H9 (cell line): ENCODE results near the gene DCUN1D5. TPM values are rescaled to one million over a fixed set of nuclear protein-coding genes. Genes with fewer than 3 reads are reported as not detected.

ENCODE experiments used
- DNase-seq: peaks from one replicate; pipeline ENCODE4 v3.0.0-alpha.2; 2017
- H2AFZ ChIP-seq: one replicate; pipeline ENCODE4 v1.6.1; 2013; ENCODE audit warnings: mild to moderate bottlenecking, low read length, control low read depth, moderate library complexity
- H2AK5ac ChIP-seq: 2 replicates; pipeline ENCODE4 v1.6.1; 2013; ENCODE audit warnings: low read length, control low read depth, mixed read lengths; ENCODE audit not compliant: insufficient read length
- H2BK120ac ChIP-seq: one replicate; pipeline ENCODE4 v1.6.1; 2013; ENCODE audit warnings: low read depth, mild to moderate bottlenecking, low read length, control low read depth, inconsistent platforms; ENCODE audit not compliant: poor library complexity, severe bottlenecking
- H2BK12ac ChIP-seq: 2 replicates; pipeline ENCODE4 v1.6.1; 2013; ENCODE audit warnings: low read length, control low read depth, mixed read lengths, low read depth; ENCODE audit not compliant: insufficient read length
- H2BK15ac ChIP-seq: 2 replicates; pipeline ENCODE4 v1.6.1; 2013; ENCODE audit warnings: low read depth, low read length, control low read depth
- H2BK20ac ChIP-seq: one replicate; pipeline ENCODE4 v1.6.1; 2013; ENCODE audit warnings: low read depth, mild to moderate bottlenecking, low read length, control low read depth, inconsistent platforms; ENCODE audit not compliant: poor library complexity, severe bottlenecking
- H2BK5ac ChIP-seq: 2 replicates; pipeline ENCODE4 v1.6.1; 2013; ENCODE audit warnings: low read length, control low read depth, mixed read lengths; ENCODE audit not compliant: insufficient read length
- H3K14ac ChIP-seq: 2 replicates; pipeline ENCODE4 v1.6.1; 2013; ENCODE audit warnings: low read length, control low read depth; ENCODE audit not compliant: insufficient read depth
- H3K18ac ChIP-seq: 2 replicates; pipeline ENCODE4 v1.6.1; 2013; ENCODE audit warnings: low read depth, mild to moderate bottlenecking, mixed read lengths, low read length, control low read depth; ENCODE audit not compliant: insufficient read length
- H3K23ac ChIP-seq: 2 replicates; pipeline ENCODE4 v1.6.1; 2013; ENCODE audit warnings: low read length, control low read depth, mixed read lengths, low read depth; ENCODE audit not compliant: insufficient read length
- H3K23me2 ChIP-seq: 2 replicates; pipeline ENCODE4 v1.6.1; 2013; ENCODE audit warnings: low read depth, mild to moderate bottlenecking, mixed read lengths, low read length, control low read depth; ENCODE audit not compliant: insufficient read length, poor library complexity, severe bottlenecking
- H3K27ac ChIP-seq: 2 replicates; pipeline ENCODE4 v1.5.1; 2013; ENCODE audit warnings: low read length, control low read depth, mixed read lengths, low read depth; ENCODE audit not compliant: insufficient read length
- H3K27me3 ChIP-seq: 2 replicates; pipeline ENCODE4 v1.6.1; 2013; ENCODE audit warnings: low read length, control low read depth, inconsistent platforms; ENCODE audit not compliant: insufficient read depth
- H3K4ac ChIP-seq: 2 replicates; pipeline ENCODE4 v1.6.1; 2013; ENCODE audit warnings: low read depth, mild to moderate bottlenecking, control low read depth, inconsistent platforms, low read length, moderate library complexity
- H3K4me1 ChIP-seq: 2 replicates; pipeline ENCODE4 v1.6.1; 2013; ENCODE audit warnings: low read length, control low read depth, inconsistent platforms; ENCODE audit not compliant: insufficient read depth
- H3K4me2 ChIP-seq: 2 replicates; pipeline ENCODE4 v1.6.1; 2013; ENCODE audit warnings: low read length, control low read depth, mixed read lengths; ENCODE audit not compliant: insufficient read length, insufficient read depth
- H3K56ac ChIP-seq: 2 replicates; pipeline ENCODE4 v1.6.1; 2013; ENCODE audit warnings: low read depth, mild to moderate bottlenecking, mixed read lengths, low read length, control low read depth; ENCODE audit not compliant: insufficient read length
- H3K79me1 ChIP-seq: 2 replicates; pipeline ENCODE4 v1.6.1; 2013; ENCODE audit warnings: low read depth, mild to moderate bottlenecking, moderate library complexity, low read length, control low read depth, inconsistent platforms; ENCODE audit not compliant: insufficient read depth, poor library complexity, severe bottlenecking
- H3K79me2 ChIP-seq: 2 replicates; pipeline ENCODE4 v1.6.1; 2013; ENCODE audit warnings: low read length, control low read depth, inconsistent platforms; ENCODE audit not compliant: insufficient read depth
- H3K9ac ChIP-seq: 2 replicates; pipeline ENCODE4 v1.6.1; 2013; ENCODE audit warnings: low read length, control low read depth, mixed read lengths; ENCODE audit not compliant: insufficient read length; ENCODE audit errors: extremely low read depth
- H3K9me3 ChIP-seq: one replicate; pipeline ENCODE4 v1.6.1; 2013; ENCODE audit warnings: low read depth, low read length, inconsistent platforms; ENCODE audit not compliant: control insufficient read depth
- H3T11ph ChIP-seq: one replicate; pipeline ENCODE4 v1.6.1; 2013; ENCODE audit warnings: mild to moderate bottlenecking, low read length, control low read depth, inconsistent platforms
- H4K20me1 ChIP-seq: one replicate; pipeline ENCODE4 v1.6.1; 2013; ENCODE audit not compliant: control insufficient read depth, insufficient read length, insufficient read depth
- H4K5ac ChIP-seq: 2 replicates; pipeline ENCODE4 v1.6.1; 2013; ENCODE audit warnings: low read depth, mild to moderate bottlenecking, mixed read lengths, low read length, control low read depth; ENCODE audit not compliant: insufficient read length
- H4K8ac ChIP-seq: replicated peaks from 2 replicates; pipeline ENCODE4 v1.6.1; 2013; ENCODE audit warnings: low read length, control low read depth, mixed read lengths, low read depth; ENCODE audit not compliant: insufficient read length
- H4K91ac ChIP-seq: 2 replicates; pipeline ENCODE4 v1.6.1; 2013; ENCODE audit warnings: low read depth, mild to moderate bottlenecking, moderate library complexity, mixed read lengths, low read length, control low read depth; ENCODE audit not compliant: insufficient read length
- H3K27ac Mint-ChIP-seq, 3 experiments: 2 replicates in 2 of 3; 3 replicates in 1 of 3; pipeline ENCODE4 v1.8.0; 2020 to 2021; ENCODE audit warnings: mixed read lengths in 3 of 3, mild to moderate bottlenecking in 1 of 3, moderate library complexity in 1 of 3
- H3K27me3 Mint-ChIP-seq: 2 replicates; pipeline ENCODE4 v1.8.0; 2021; ENCODE audit warnings: low read depth, mild to moderate bottlenecking, moderate library complexity, mixed read lengths
- H3K36me3 Mint-ChIP-seq, 3 experiments: 2 replicates in 2 of 3; 3 replicates in 1 of 3; pipeline ENCODE4 v1.8.0; 2020 to 2021; ENCODE audit warnings: low read depth in 3 of 3, mixed read lengths in 3 of 3; ENCODE audit not compliant: insufficient read depth in 1 of 3
- H3K4me1 Mint-ChIP-seq, 2 experiments: 2 replicates each; pipeline ENCODE4 v1.8.0; 2020; ENCODE audit warnings: mixed read lengths in 2 of 2
- H3K4me3 Mint-ChIP-seq, 2 experiments: 2 replicates in 1 of 2; 3 replicates in 1 of 2; pipeline ENCODE4 v1.8.0; 2020 to 2021; ENCODE audit warnings: mild to moderate bottlenecking in 2 of 2, mixed read lengths in 2 of 2, moderate library complexity in 1 of 2
- H3K9me3 Mint-ChIP-seq, 2 experiments: 2 replicates in 1 of 2; 3 replicates in 1 of 2; pipeline ENCODE4 v1.8.0; 2020; ENCODE audit warnings: mild to moderate bottlenecking in 2 of 2, mixed read lengths in 2 of 2, moderate library complexity in 1 of 2
- WGBS: extraction: QIAGEN DNeasy Blood & Tissue Kit; methylation state at CpG from one replicate; pipeline ENCODE4 v1.1.7; 2013; ENCODE audit warnings: missing lambda C conversion rate, low lambda C conversion rate, mixed read lengths; ENCODE audit not compliant: insufficient read length; ENCODE audit errors: extremely low coverage; 5-methylcytosine and 5-hydroxymethylcytosine counted together
- total RNA-seq: library from RNA; stranded (reverse); gene quantifications from 2 replicates; pipeline ENCODE4 v1.2.1, GENCODE V29; 2021
- TF ChIP-seq, protein P1 (sequence below): fragments of 200-600 bp; sonication (generic); conservative IDR thresholded peaks from 3 replicates; pipeline ENCODE4 v1.8.0; 2021; ENCODE audit warnings: antibody characterized with exemption, mild to moderate bottlenecking

The DCUN1D5 gene
- total RNA-seq, 1 experiment from 2014 or later: 86.7 TPM

DNA sequence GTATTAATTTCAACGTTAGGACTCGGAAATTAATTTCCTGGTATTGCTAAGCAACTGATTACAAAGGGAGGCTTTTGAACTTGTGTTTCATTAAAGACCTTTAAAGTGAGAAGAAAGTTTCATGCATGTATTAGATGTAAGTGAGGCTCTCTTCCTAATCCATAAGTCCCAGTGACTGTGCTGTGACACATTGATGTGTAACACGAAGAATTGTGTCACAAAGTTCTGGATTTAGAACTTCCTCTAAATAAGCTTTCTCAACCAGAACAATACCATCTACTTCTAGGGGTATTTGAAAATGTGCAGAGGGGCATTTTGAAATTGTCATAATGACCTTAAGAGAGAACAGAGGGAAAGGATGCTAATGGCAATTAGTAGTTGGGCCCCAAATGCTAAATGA, 14.4 kb downstream of the DCUN1D5 start:
- H2AK5ac ChIP-seq: no peak overlapping the region
- TF ChIP-seq, protein P1, sequence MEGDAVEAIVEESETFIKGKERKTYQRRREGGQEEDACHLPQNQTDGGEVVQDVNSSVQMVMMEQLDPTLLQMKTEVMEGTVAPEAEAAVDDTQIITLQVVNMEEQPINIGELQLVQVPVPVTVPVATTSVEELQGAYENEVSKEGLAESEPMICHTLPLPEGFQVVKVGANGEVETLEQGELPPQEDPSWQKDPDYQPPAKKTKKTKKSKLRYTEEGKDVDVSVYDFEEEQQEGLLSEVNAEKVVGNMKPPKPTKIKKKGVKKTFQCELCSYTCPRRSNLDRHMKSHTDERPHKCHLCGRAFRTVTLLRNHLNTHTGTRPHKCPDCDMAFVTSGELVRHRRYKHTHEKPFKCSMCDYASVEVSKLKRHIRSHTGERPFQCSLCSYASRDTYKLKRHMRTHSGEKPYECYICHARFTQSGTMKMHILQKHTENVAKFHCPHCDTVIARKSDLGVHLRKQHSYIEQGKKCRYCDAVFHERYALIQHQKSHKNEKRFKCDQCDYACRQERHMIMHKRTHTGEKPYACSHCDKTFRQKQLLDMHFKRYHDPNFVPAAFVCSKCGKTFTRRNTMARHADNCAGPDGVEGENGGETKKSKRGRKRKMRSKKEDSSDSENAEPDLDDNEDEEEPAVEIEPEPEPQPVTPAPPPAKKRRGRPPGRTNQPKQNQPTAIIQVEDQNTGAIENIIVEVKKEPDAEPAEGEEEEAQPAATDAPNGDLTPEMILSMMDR: no peak
- no peak overlapping the region for H2BK120ac ChIP-seq
- H3K27me3 ChIP-seq: no peaks in the 10 kb centered on the region
- H2BK5ac ChIP-seq: no peak overlapping the region
- H2BK15ac ChIP-seq: no peak overlapping the region
- H3K56ac ChIP-seq: no peak overlapping the region
- no peak overlapping the region for H2BK12ac ChIP-seq
- no peak overlapping the region for H4K8ac ChIP-seq
- no peak overlapping the region for H2BK20ac ChIP-seq
- H3K9me3 ChIP-seq: no peaks in the 10 kb centered on the region
- peaks cover 5% of the 10 kb centered on the region; the same call in 1 of the 2 replicates for H3K79me2 ChIP-seq
- H3K18ac ChIP-seq: no peak overlapping the region
- no CpG with 5 or more reads among the region's 3 CpGs for WGBS
- no peak overlapping the region for H3K14ac ChIP-seq
- Mint-ChIP-seq H3K27ac (no peak overlapping the region), H3K4me3 (no peak overlapping the region), H3K27me3 (no peaks in the 10 kb centered on the region), H3K4me1 (no peaks in the 10 kb centered on the region), H3K9me3 (no peaks in the 10 kb centered on the region), H3K36me3 (peaks cover 49 to 88% (median 69%) of the 10 kb centered on the region in 3 experiments)
- H4K5ac ChIP-seq: no peak overlapping the region
- H2AFZ ChIP-seq: no peak overlapping the region
- H3K4ac ChIP-seq: no peak overlapping the region
- no peaks in the 10 kb centered on the region for H4K20me1 ChIP-seq
- H3K23me2 ChIP-seq: no peaks in the 10 kb centered on the region
- DNase-seq: no peak
- H3K27ac ChIP-seq: no peak overlapping the region
- H3K4me2 ChIP-seq: no peak overlapping the region
- H4K91ac ChIP-seq: no peak overlapping the region
- H3K4me1 ChIP-seq: no peaks in the 10 kb centered on the region
- no peak overlapping the region for H3T11ph ChIP-seq
- no peak overlapping the region for H3K9ac ChIP-seq
- H3K23ac ChIP-seq: no peak overlapping the region
- H3K79me1 ChIP-seq: no peaks in the 10 kb centered on the region
